Endothelial cell of umbilical vein (primary cell): ENCODE results near the gene GPR137. TPM values are rescaled to one million over a fixed set of nuclear protein-coding genes. Genes with fewer than 3 reads are reported as not detected.

Experiments used
- BruUV-seq: library from RNA; stranded (reverse); fragments of 400-500 nt; replicated peaks from 2 replicates; lab custom pipeline; 2021; lab: Mats Ljungman, UMichigan
- CTCF ChIA-PET: fragments of 300-600, 350-600 bp; sonication (Branson Sonifier 250); formaldehyde crosslinking; loops from one replicate; lab custom pipeline; 2021; ENCODE audit warnings: antibody characterized with exemption, inconsistent platforms; lab: Charles Lee
- POLR2A ChIA-PET: fragments of 300-600, 350-600 bp; sonication (Branson Sonifier 250); formaldehyde crosslinking; loops from one replicate; lab custom pipeline; 2021; ENCODE audit warnings: antibody characterized with exemption, inconsistent platforms; lab: Charles Lee
- DNase-seq: peaks from one replicate; pipeline ENCODE4 v3.0.0-alpha.2; 2011; ENCODE audit warnings: low read depth, low spot score
- FAIRE-seq: peaks from 2 replicates; lab custom pipeline; 2011; peaks lifted over from hg19 to GRCh38; lab: Jason Lieb, UNC
- H2AFZ ChIP-seq: 2 replicates; pipeline ENCODE4 v1.6.0; 2012; ENCODE audit warnings: low read depth, low read length, control low read depth, inconsistent platforms
- H3K27ac ChIP-seq: 2 replicates; pipeline ENCODE4 v1.5.1; 2011; ENCODE audit warnings: low read depth, mild to moderate bottlenecking, control low read depth, low read length, moderate library complexity; ENCODE audit not compliant: insufficient read depth
- H3K27me3 ChIP-seq, 2 experiments: 2 replicates each; pipeline versions ENCODE4 v1.6.0 to v1.6.1; 2011; ENCODE audit warnings: low read length in 2 of 2, mixed read lengths in 1 of 2; ENCODE audit not compliant: control insufficient read depth in 2 of 2, insufficient read depth in 2 of 2
- H3K36me3 ChIP-seq, 2 experiments: 2 replicates in 1 of 2; 3 replicates in 1 of 2; pipeline ENCODE4 v1.5.1; 2011; ENCODE audit warnings: low read length in 2 of 2, mild to moderate bottlenecking in 1 of 2, moderate library complexity in 1 of 2; ENCODE audit not compliant: control insufficient read depth in 2 of 2, insufficient read depth in 2 of 2; ENCODE audit errors: extremely low read depth in 1 of 2
- H3K4me1 ChIP-seq: 3 replicates; pipeline ENCODE4 v1.5.1; 2011; ENCODE audit warnings: mild to moderate bottlenecking, low read length; ENCODE audit not compliant: control insufficient read depth, insufficient read depth; ENCODE audit errors: extremely low read depth
- H3K4me2 ChIP-seq: 2 replicates; pipeline ENCODE4 v1.6.1; 2011; ENCODE audit warnings: low read length, control low read depth, mixed read lengths; ENCODE audit not compliant: insufficient read depth
- H3K4me3 ChIP-seq, 3 experiments: fragments of 200-600 bp in 1 of 3; sonication (generic), shearing (Covaris generic) in 1 of 3; replicated peaks in 1 of 3; 2 replicates each; pipeline ENCODE4 v1.5.1; 2011 to 2016; ENCODE audit warnings: control low read depth in 3 of 3, low read length in 3 of 3, mild to moderate bottlenecking in 2 of 3, inconsistent platforms in 1 of 3, low read depth in 1 of 3, moderate library complexity in 1 of 3; ENCODE audit not compliant: insufficient read depth in 1 of 3
- H3K79me2 ChIP-seq: 2 replicates; pipeline ENCODE4 v1.6.0; 2012; ENCODE audit warnings: low read length, inconsistent platforms; ENCODE audit not compliant: control insufficient read depth, insufficient read depth
- H3K9ac ChIP-seq: replicated peaks from 2 replicates; pipeline ENCODE3; 2011; ENCODE audit warnings: low read length, control low read depth; ENCODE audit not compliant: insufficient read depth; ENCODE audit errors: extremely low read depth
- H3K9me1 ChIP-seq: replicated peaks from 3 replicates; pipeline ENCODE4 v1.6.0; 2011; ENCODE audit warnings: mild to moderate bottlenecking, low read length; ENCODE audit not compliant: control insufficient read depth, insufficient read depth; ENCODE audit errors: extremely low read depth
- H3K9me3 ChIP-seq: replicated peaks from 2 replicates; pipeline ENCODE4 v1.5.1; 2012; ENCODE audit warnings: low read length, inconsistent platforms; ENCODE audit not compliant: control insufficient read depth, insufficient read depth
- H4K20me1 ChIP-seq: replicated peaks from 2 replicates; pipeline ENCODE3; 2011; ENCODE audit warnings: mild to moderate bottlenecking, low read length; ENCODE audit not compliant: control insufficient read depth, insufficient read depth; ENCODE audit errors: extremely low read depth
- CTCF ChIP-seq, 2 donors: IDR thresholded peaks; 1 replicate in 1 of 2; 2 replicates in 1 of 2; pipeline ENCODE4 v1.5.1; 2011; ENCODE audit warnings: low read length in 2 of 2, mild to moderate bottlenecking in 2 of 2, moderate library complexity in 2 of 2, control low read depth in 1 of 2, inconsistent platforms in 1 of 2, low read depth in 1 of 2; ENCODE audit not compliant: insufficient read depth in 1 of 2; ENCODE audit errors: extremely low read depth in 1 of 2
- EZH2 ChIP-seq: IDR thresholded peaks from 2 replicates; pipeline ENCODE4 v1.6.1; 2012; ENCODE audit warnings: borderline replicate concordance, low read depth, mild to moderate bottlenecking, moderate library complexity, low read length, inconsistent platforms; ENCODE audit not compliant: severe bottlenecking
- FOS ChIP-seq: IDR thresholded peaks from 2 replicates; pipeline ENCODE4 v1.6.1; 2011; ENCODE audit warnings: mild to moderate bottlenecking, low read length, moderate library complexity, borderline replicate concordance; ENCODE audit not compliant: insufficient read depth
- GATA2 ChIP-seq: IDR thresholded peaks from 2 replicates; pipeline ENCODE4 v1.7.0; 2011; ENCODE audit warnings: low read depth, mild to moderate bottlenecking, moderate library complexity, mixed read lengths, low read length; ENCODE audit not compliant: insufficient read length, insufficient read depth
- JUN ChIP-seq: IDR thresholded peaks from 2 replicates; pipeline ENCODE4 v1.6.1; 2011; ENCODE audit warnings: borderline replicate concordance, low read depth; ENCODE audit not compliant: insufficient read length, insufficient read depth
- MAX ChIP-seq: IDR thresholded peaks from 2 replicates; pipeline ENCODE4 v1.6.1; 2011; ENCODE audit not compliant: insufficient read depth, insufficient read length
- MYC ChIP-seq: IDR thresholded peaks from one replicate; pipeline ENCODE4 v1.6.1; 2011; ENCODE audit warnings: mild to moderate bottlenecking, low read depth, low read length
- POLR2A ChIP-seq: IDR thresholded peaks from 2 replicates; pipeline ENCODE4 v1.6.1; 2012; ENCODE audit warnings: low read depth, mild to moderate bottlenecking, control low read depth, low read length
- POLR2AphosphoS5 ChIP-seq: IDR thresholded peaks from 2 replicates; pipeline ENCODE4 v1.6.1; 2012; ENCODE audit warnings: low read depth, mild to moderate bottlenecking, control low read depth, low read length, moderate library complexity; ENCODE audit not compliant: insufficient read depth
- dilution Hi-C: fragments of 300-500 bp; cut with MboI; formaldehyde crosslinking; loops from one replicate; pipeline ENCODE4 v1.15.0; 2019; ENCODE audit warnings: low sequenced_read_pairs; ENCODE audit not compliant: extremely low pct_ligation_motif_present
- intact Hi-C: fragments of 100-400 bp; cut with micrococcal nuclease; formaldehyde crosslinking; loops from one replicate; pipeline ENCODE4 v1.10.0; 2022
- polyA plus RNA-seq, 4 experiments: library from polyadenylated mRNA; depleted of rRNA in 3 of 4; stranded (reverse) in 3 of 4; unstranded in 1 of 4; fragments of >200 nt; gene quantifications; 2 replicates each; pipeline versions ENCODE4 v1.2.1 to v1.2.3, GENCODE V29; 2011 to 2012; ENCODE audit warnings: missing spikeins in 1 of 4
- total RNA-seq: library from RNA; stranded (reverse); gene quantifications from 2 replicates; pipeline ENCODE4 v1.2.3, GENCODE V29; 2021

Gene GPR137
- total and polyA plus RNA-seq, 2 donors (not counting 3 experiments of a cell fraction or from before 2014, with no cell fraction given), result 40.9 to 42.5 TPM

GRCh38 chr11:64251753-64252002, 34.0 kb upstream of the GPR137 start:
- CTCF ChIA-PET, result interaction anchor here (0.7 to 4.7 kb wide), 9 partner anchors 9 to 103 kb away, joined by 3 to 60 read pairs (median 10); partner anchors contain the start of genes CATSPERZ, FERMT3 and PRDX5
- no peaks in the 10 kb centered on the region for H3K27me3 ChIP-seq
- POLR2A ChIA-PET, result no interaction called here
- H3K9ac ChIP-seq, result peak overlapping the region; percentile 65
- TSS peak; percentile 7 for BruUV-seq
- no peaks in the 10 kb centered on the region for H3K9me3 ChIP-seq
- H3K4me3 ChIP-seq, result peak overlapping the region; percentile 80 to 93 (median 80)
- peak overlapping the region; percentile 23 for H2AFZ ChIP-seq
- H4K20me1 ChIP-seq, result no peaks in the 10 kb centered on the region
- peaks cover 32% of the 10 kb centered on the region for H3K79me2 ChIP-seq
- H3K9me1 ChIP-seq, result no peaks in the 10 kb centered on the region
- dilution Hi-C loops, result no loop called here
- TF ChIP-seq MYC (no peak), EZH2 (no peak), GATA2 (no peak), MAX (no peak), JUN (no peak), CTCF (IDR thresholded peaks at IDR 0.05; ENCODE audit: extremely low read depth in 1 of 2, insufficient read depth in 1 of 2, low read depth in 1 of 2, low read length in 2 of 2) (no peak), FOS (no peak), POLR2AphosphoS5 (no peak), POLR2A (no peak)
- intact Hi-C loops, result loop anchor here (1.0 kb wide), 4 partner anchors 12 to 50 kb away; partner anchors contain the start of gene GPR137
- H3K4me1 ChIP-seq, result peaks cover 30% of the 10 kb centered on the region
- DNase-seq (peak; percentile 21), FAIRE-seq (no peak)
- H3K27ac ChIP-seq, result peak overlapping the region; percentile 49
- H3K4me2 ChIP-seq, result peak overlapping the region; percentile 86
- H3K36me3 ChIP-seq, result peaks cover under 1 to 15% of the 10 kb centered on the region in 2 experiments
